Activated CD8-positive, alpha-beta memory T cell treated with anti-CD3 and anti-CD28 coated beads for 24 hours (primary cell): ENCODE data around the gene B3GNT4.
A peak's percentile ranks its signal among the peaks of the same experiment; 100 is the strongest.
"Not testable (repeated sequence)": the region's sequence is repeated elsewhere in the genome, so short reads cannot be mapped to it uniquely, and the experiment has no call there.

ENCODE experiments used
- DNase-seq: peaks from one replicate; pipeline ENCODE4 v3.0.0-alpha.2; 2020

Gene B3GNT4

GRCh38 chr12:122225683-122226365 lies 22.3 kb downstream of the B3GNT4 start, which contains the start of gene DIABLO:
DIABLO (minus strand) TSS chr12:122226052; CDS start chr12:122226014, 38 bp downstream.
- DNase-seq, result peak; percentile 99

GRCh38 chr12:122226366-122227125 lies 23.0 kb downstream of the B3GNT4 start:
- no peak for DNase-seq

- peak; percentile 75 for DNase-seq
Measured at GRCh38 chr12:122227341-122227740, 23.8 kb downstream of the B3GNT4 start.

GRCh38 chr12:122228092-122228491 lies 24.6 kb downstream of the B3GNT4 start:
- DNase-seq, result no peak

- no peak for DNase-seq
Measured at GRCh38 chr12:122230798-122231197, 27.3 kb downstream of the B3GNT4 start.

- DNase-seq, result no peak
Measured at GRCh38 chr12:122232691-122233090, 29.2 kb downstream of the B3GNT4 start.

GRCh38 chr12:122235741-122236140 lies 32.2 kb downstream of the B3GNT4 start:
- DNase-seq, result no peak

GRCh38 chr12:122238861-122239260 lies 35.4 kb downstream of the B3GNT4 start:
- DNase-seq, result no peak

GRCh38 chr12:122243965-122244364 lies 40.5 kb downstream of the B3GNT4 start:
- DNase-seq, result no peak

GRCh38 chr12:122244565-122245371 lies 41.3 kb downstream of the B3GNT4 start:
- DNase-seq, result no peak

GRCh38 chr12:122245553-122245952 lies 42.0 kb downstream of the B3GNT4 start:
- DNase-seq, result no peak

GRCh38 chr12:122250047-122250446 lies 46.5 kb downstream of the B3GNT4 start:
- DNase-seq, result no peak

- DNase-seq, result no peak
Measured at GRCh38 chr12:122250536-122250935, 47.0 kb downstream of the B3GNT4 start.

- not testable (repeated sequence) for DNase-seq
Measured at GRCh38 chr12:122258462-122258861, 55.0 kb downstream of the B3GNT4 start.
